DMS79 (cell line): ENCODE measurements around the gene CELA2A.
A peak's percentile ranks its signal among the peaks of the same experiment; 100 is the strongest.
"Not testable (repeated sequence)": the region's sequence is repeated elsewhere in the genome, so short reads cannot be mapped to it uniquely, and the experiment has no call there.

Source experiments
- DNase-seq: peaks from one replicate; lab custom pipeline; 2025; lab: John Stamatoyannopoulos, UW

The CELA2A gene

DNA sequence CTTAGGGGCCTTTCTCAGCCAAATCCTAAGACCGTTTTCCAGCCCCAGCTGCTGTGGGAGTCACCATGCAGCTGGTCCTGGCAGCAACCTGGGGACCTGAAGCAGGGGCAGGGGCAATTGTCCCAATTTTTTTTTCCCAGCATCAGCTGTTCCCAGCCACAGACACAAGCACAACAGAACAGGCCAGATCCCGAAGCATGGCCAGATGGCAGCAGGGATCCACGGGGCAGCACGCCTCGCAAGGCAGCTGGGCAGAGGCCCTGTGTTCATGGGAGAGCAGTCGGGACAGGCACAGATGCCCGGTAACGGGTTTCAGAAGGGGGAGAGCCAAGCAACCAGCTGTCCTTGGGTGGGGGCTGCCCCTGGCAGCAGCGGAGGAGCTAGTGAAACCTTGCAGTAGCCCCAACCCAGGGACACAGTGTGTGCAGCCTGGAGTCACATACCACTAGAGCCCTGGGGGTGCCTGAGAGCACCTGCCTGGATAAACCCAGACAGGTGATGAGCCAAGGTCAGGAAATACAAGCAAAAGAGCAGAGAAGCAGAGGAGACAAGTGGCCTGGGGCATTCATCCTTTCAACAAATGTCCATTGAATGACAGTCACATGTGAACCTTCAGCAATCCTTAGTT is 13.4 kb downstream of the CELA2A start:
- not testable (repeated sequence) for DNase-seq

DNA sequence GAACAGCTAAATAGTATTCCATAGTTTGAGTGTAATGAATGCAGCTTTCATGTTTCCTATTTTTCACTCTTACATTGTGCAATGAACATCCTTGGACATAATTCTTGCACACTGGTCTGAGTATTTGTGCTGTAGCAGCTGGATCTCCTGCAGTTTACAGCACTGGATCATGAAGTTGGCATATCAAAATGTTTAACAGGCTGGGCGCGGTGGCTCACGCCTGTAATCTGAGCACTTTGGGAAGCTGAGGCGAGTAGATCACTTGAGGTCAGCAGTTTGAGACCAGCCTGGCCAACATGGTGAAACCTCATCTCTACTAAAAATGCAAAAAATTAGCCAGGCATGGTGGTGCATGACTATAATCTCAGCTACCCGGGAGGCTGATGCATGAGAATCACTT is 14.5 kb downstream of the CELA2A start:
- DNase-seq = not testable (repeated sequence)

DNA sequence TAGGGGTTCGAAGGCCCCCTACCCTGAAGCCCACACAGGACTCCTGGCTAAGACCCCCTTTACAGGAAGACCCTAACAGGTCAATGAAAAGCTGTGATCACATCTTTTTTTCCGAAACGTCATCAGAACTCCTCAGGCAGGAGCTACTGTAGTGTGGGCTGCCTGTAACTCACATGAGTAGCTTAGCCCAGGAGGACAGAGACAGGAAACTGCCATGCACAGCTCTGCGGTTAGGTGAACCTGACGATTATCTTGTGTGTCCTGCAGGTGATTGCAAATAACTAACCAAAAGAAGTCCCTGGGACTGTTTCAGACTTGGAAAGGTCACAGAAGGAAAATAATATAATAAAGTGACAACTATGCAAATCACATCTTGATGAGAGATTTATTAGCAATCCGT is 15.2 kb downstream of the CELA2A start:
- DNase-seq = not testable (repeated sequence)

DNA sequence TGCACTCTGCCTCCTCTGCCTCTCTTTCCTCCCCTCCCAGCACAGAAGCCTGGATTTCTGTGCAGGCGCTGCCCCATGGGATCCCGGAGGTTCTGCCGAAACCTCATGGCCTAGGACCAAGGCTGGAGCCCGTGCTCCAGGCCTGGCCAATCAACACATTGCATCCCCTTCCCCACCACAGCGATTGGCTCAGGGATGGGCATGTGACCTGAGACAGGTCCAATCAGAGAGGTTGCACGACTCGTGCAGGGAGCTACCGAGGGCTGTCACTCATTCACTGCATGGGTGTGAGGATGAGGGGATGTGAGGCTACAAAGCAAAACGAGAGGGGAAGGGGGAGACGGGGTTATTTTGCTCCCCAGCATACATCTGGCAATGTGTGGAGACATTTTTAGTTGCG is 16.1 kb downstream of the CELA2A start:
- DNase-seq = no peak

DNA sequence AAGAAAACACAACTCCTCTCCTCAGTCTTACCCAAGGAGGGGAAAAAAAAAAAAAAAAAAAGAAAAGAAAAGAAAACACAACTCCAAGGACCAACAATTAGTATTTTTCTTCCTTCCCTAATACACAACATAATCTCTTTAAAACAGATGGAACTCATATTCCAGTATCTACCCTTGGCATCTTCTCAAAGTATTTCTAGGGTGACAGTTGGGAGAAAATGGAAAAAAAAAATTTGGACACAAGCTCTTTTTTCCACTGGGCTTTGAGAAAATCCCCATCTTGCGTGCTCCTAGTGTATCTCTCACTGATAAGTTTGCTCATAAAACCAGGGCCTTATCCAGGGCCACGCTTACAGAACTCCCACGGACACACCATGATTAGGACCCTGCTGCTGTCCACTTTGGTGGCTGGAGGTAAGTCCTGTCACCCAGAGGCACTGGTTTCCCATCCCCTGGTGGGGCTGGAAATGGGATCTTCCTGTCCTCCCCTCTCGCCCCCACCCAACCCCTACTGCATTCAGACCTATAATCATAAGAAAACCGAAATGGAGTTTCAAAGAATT is 19.3 kb downstream of the CELA2A start, which contains the start of gene CELA2B:
TSS of gene CELA2B (plus strand) at position 353 of the 563 bp plus-strand sequence. CDS start at position 375, 22 bp downstream.
- DNase-seq = no peak

DNA sequence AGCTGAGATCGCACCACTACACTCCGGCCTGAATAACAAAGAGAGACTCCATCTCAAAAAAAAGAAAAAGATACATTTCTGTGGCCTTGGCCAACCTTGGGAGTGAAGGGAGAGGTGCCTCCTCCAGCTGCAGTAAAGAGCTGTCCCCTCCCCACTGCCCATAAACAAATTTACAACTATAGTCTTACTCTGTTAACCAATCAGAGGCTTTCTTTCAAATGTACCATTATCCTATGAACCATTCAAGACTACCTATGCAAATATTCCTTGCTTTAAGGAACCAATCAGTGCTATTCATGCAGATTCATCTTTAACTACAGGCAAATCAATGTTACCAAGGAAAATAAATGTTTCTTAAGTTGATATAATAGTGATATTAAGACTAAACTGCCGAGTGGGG is 20.4 kb downstream of the CELA2A start:
- DNase-seq = no peak

DNA sequence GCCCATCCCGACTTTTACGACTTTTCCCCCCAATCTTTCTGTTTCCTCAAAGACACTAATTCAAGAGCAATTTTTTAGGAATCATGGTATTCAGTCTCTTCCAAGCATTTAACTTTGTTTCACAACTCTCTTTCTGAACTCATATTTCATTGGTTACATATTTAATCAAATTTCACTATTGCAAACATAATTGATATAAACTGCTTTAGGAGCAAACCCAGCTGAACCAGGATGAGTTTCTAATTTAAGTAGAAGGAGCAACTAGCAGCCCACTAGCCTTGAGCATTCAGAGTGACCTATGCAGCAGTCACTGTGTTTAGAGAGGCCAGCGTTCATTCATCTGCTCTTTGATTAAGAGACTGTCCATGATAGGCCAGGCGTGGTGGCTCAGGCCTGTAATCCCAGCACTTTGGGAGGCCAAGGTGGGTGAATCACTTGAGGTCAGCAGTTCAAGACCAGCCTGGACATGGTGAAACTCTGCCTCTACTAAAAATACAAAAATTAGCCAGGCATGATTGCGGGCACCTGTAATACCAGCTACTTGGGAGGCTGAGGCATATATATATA is 21.2 kb downstream of the CELA2A start:
- DNase-seq = no peak

DNA sequence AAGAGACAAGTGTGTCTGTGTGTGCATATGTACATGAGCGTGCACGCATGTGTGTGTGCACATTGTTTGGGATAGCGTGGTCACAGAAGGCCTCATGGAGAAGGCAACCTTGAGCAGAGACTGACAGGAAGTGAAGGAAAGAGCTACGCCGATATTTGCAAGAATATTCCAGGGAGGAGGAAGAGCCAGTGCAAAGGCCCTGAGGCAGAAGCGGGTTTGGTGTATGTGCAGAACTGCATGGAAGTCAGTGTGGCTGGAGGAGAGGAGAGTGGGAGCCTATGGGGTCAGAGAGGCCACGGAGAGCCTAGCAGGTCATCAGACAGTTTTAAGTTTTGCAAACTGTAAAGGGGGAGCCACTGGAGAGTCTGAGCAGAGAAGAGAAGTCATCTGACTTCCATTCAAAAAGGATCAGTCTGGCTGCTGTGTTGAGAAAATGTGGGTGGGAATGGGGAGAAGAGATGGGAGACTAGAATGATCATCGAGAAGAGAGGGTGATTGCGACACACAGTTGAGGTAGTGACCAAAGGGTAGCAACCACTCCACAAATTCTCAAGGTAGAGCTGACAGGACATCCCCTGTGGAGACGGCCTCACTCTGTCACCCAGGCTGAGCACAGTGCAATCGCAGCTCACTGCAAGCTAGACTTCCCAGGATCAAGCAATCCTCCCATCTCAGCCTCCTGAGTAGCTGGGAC is 23.3 kb downstream of the CELA2A start:
- no peak for DNase-seq

DNA sequence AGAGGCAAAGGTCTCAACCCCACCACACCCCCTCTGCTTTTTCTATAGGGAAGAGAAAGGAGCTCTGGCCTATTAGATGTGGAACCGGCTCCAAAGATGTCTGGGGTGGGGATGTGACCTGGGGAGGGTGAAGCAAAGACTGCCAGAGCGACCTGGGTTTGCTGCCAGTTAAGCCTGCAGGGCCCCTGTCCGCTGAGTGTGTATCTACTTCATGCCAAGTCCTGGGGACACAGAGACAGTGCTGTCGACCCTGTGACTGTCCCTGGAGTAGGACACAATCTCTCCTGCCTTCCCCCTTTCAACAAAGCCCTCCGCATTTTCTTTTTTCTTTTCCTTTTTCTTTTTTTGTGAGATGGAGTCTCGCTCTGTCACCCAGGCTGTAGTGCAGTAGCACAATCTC is 25.9 kb downstream of the CELA2A start:
- not testable (repeated sequence) for DNase-seq

DNA sequence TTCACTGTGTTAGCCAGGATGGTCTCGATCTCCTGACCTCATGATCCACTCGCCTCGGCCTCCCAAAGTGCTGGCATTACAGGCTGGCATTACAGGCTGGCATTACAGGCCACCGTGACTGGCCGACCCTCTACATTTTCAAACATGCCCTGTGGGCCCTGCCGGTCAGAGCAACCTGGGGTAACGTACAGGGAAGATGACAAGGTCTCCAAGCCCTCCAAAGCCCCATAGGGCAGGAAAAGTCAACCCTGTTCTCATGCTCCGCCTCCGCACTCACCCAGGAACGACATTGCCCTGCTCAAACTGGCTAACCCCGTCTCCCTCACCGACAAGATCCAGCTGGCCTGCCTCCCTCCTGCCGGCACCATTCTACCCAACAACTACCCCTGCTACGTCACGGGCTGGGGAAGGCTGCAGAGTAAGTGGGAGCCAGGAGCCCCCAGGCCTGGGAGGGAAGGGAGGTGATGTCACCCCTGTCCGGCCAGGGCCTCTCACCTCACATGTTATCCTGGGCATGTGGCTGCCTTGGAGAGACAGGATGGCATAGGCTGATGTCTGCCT is 26.5 kb downstream of the CELA2A start:
- DNase-seq = not testable (repeated sequence)

DNA sequence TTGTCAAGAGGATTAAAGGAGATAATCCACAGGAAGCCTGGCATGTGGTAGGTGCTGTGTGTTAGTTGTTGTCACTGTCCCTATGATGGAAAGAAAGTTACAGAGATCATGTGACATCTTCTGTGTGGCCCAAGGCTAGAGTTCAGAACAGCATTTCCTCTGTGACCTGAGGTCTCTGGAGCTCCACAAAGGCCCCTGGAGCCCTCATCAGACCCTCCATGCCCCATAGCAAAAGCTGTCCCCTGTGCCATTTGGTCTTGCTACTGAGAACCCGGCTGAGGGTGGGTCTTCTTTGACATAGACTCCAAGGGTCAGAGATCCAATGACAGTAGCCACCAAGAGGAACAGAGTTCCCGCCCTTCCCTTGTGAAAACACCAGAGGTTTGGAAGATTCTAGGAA is 27.4 kb downstream of the CELA2A start:
- DNase-seq = no peak

DNA sequence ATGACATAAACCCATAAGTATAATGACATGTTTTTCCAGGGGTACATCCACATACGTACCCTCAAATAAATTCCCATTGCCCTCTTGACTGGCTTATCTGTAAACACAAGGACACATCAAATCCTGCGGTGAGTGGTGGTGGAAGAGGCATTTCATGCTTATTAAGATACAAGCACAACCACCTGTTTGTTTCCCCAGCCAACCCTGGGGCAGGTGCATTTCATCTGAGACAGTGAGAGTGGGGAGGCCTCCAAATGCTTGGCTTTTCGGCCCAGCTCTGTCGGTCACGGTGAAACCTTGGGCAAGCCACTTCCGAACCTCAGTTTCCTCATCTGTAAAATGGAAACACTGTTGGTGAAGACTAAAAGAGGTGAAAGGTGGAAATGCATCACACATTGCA is 27.9 kb downstream of the CELA2A start:
- not testable (repeated sequence) for DNase-seq

DNA sequence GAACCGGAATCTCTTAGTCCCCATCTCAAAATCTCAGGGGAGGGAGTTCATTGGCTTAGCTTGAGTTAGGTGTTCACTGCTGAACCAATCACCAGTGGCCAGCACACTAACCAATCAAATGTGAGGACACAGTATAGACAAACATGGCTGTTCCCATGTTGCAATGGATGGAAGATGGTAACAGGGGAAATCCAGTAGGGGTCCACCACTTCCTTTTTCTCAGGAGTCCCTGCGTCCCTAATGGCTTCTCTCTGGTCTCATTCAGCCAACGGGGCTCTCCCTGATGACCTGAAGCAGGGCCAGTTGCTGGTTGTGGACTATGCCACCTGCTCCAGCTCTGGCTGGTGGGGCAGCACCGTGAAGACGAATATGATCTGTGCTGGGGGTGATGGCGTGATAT is 29.1 kb downstream of the CELA2A start:
- DNase-seq = no peak

DNA sequence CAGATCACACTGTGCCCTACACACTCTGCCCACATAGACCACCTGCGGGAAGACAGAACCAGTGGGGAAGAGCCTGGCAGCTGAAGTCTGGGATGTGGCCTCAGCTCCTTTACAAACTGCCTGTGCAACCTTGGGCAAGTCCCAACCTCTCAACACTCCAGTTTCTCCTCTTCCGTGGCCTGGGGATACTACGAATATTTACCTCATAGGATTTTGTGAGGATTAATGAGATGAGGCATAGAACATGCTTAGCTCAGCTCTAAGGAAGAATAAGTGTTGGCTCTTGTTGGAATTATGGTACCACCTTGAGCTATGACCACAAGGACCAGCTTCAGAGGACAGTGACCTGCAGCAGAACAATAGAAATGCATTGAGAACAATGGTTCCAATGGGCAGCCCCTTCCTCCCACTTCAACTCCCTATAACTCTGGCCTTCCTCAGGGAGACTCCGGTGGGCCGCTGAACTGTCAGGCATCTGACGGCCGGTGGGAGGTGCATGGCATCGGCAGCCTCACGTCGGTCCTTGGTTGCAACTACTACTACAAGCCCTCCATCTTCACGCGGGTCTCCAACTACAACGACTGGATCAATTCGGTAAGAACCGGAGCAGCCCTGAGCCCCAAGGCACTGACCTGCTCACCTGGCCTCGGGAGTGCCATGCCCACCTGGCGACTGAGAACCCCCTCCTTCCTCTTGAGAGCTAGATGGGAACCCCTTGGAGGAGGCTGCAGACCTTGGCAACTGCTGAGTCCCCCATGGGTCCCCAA is 30.5 kb downstream of the CELA2A start:
- not testable (repeated sequence) for DNase-seq

DNA sequence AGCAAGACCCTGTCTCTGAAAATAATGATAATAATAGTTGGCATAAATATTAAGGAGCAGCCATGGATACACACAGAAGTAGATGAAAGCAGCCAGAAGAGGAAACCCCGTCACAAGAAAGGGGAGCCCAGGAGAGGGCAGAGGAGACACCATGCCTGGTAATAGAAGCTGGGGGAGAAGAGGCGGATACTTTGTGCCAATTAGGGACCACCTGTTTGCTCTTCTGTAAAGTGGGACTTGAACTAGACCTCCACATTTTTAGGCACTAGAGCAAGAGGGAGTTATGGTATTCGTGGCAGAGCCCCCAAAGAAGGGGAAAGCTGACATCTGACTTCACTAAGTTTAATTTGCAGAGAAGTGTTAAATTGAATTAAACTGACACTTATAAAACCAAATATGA is 31.8 kb downstream of the CELA2A start:
- DNase-seq = no peak

DNA sequence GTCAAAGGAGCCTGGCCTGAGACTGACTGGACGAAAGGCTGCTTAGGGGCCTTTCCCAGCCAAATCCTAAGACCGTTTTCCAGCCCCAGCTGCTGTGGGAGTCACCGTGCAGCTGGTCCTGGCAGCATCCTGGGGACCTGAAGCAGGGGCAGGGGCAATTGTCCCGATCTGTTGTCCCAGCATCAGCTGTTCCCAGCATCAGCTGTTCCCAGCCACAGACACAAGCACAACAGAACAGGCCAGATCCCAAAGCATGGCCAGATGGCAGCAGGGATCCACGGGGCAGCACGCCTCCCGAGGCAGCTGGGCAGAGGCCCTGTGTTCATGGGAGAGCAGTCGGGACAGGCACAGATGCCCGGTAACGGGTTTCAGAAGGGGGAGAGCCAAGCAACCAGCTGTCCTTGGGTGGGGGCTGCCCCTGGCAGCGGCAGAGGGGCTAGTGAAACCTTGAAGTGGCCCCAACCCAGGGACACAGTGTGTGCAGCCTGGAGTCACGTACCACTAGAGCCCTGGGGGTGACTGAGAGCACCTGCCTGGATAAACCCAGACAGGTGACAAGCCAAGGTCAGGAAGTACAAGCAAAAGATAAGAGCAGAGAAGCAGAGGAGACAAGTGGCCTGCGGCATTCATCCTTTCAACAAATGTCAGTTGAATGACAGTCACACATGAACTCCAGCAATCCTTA is 32.7 kb downstream of the CELA2A start:
- peak; percentile 47 for DNase-seq

DNA sequence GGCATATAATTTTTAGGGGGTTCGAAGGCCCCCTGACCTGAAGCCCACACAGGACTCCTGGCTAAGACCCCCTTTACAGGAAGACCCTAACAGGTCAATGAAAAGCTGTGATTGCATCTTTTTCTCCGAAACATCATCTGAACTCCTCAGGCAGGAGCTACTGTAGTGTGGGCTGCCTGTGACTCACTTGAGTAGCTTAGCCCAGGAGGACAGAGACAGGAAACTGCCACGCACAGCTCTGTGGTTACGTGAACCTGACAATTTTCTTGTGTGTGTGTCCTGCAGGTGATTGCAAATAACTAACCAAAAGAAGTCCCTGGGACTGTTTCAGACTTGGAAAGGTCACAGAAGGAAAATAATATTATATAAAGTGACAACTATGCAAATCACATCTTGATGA is 34.5 kb downstream of the CELA2A start:
- not testable (repeated sequence) for DNase-seq

DNA sequence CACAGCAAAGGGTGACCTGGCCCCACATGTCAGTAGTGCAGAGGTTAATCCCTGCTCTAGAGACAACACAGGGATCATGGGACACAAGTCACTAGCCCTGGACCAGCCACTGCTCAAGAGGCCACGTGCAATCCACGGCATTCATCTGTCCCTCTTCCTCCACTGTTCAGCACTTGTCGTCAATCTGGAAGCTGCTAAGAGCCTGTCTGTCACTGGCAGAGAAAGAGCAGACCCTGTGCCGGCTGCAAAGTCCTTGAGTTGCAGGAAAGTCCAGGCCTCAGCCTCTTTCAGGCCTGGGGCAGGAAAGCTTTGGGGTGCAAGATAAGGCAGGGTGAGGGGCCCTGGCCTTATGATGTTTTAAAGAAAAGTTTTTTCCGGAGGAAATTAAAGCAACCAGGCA is 36.1 kb downstream of the CELA2A start:
- DNase-seq = no peak

DNA sequence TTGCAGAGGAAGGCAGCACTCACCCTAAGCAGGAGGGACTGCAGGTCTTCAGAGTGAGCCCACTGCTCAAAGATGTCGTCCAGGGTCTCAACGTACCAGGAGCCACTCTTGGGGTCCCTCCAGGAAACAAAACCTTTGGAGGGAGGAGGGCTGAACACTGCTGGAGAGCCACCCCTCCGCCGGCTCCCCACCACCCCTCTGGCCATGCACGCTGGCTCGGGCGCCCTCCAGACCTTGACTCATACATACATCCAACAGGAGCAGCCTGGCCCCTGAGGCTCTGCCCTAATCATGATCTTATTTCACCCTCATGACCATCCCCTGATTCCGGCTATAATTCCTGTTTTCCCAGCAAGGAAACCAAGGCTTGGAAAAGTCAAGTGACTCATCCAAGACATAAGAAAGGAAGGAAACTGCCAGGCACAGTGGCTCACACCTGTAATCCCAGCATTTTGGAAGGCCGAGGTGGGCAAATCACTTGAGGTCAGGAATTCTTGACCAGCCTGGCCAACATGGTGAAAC is 37.4 kb downstream of the CELA2A start:
- DNase-seq = no peak

DNA sequence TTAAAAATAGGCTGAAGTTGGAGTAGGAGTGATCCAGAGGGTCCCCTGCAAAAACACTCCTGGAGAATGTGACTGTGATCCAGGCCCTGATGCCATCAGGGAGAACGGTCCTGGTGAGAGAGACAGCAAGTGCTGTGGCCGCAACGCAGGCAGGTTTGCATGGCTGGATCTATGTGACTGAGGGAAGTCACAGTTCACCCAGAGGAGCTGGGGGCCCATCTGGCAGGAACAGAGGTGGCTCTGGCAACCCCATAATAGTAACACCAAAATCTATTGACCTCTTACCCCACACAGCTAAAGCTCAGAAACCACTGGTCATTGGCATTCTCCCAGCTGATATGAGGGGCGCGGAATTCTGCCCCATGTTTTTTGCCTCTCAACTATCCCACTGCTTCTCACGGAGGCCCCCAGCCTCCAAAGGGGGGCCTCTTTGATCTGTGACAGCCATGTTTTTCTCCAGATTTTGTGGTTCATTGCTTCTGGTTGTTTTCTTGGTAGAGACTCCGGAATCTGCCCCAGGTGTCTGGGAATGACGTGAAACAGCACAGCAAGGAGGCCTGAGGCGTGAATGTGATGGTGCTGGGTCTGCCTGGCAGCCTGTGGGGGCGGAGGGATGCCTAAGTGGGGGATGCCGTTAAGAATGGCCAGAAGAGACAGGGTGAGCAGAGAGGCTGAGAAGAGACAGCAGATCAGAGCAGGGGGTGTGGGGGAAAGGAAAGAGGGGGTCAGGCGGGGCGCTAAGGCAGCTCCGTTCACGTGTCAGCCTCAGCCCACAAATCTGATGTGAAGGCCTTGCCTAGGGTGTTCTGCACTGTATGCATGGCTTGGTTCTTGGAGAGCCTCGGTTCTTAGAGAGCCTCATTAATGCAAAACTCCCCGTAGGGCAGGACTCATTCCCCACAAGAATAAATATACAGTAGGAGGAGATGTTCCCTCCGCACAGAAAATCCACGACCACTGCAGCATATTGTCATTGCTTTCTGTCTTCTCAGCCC is 43.9 kb downstream of the CELA2A start:
- no peak for DNase-seq
